Smooth muscle cell of the brain vasculature (primary cell): ENCODE measurements around the gene PLPP4.
A peak's percentile ranks its signal among the peaks of the same experiment; 100 is the strongest.

ENCODE experiments used
- DNase-seq: peaks from one replicate; pipeline ENCODE4 v3.0.0-alpha.2; 2012; ENCODE audit warnings: low read depth, low spot score

The PLPP4 gene

DNA sequence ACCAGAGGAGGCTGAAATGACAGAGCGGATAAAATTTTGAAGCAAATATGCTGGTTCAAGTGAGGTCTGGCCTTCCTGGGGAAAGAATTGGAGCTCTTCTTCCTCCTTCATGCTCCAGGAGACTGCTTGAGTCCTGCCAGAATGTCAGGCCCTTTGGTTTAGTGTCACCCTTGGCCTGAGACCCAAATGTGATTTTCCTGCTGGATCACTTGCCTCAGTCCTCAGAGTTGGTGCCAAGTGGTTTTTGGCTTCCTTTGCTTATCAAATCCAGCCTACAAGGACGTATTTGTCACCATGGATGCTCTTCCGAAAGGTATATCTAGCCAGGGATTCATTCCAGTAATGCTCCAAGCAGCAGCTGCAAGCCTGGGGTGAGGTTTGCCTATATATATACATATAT, 118.4 kb downstream of the PLPP4 start:
- DNase-seq: no peak

DNA sequence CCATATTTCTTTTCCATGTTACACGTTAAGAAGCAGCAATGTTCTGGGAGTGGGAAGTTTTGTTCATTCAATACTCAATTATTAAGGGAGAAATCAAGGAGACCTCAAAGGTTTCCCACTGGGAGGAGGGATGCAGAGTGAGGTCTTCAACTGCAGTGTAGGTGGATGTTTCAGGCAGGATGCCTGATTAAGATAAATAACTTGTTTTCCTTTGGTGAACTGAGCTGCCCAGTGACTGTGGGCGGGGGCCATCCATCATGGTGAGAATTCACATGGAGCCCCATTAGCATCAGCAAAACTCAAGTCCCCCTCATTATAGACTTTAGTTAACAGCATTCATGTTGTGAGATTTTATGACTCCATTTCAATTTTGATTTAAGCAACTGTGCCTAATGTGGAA, 121.1 kb downstream of the PLPP4 start:
- DNase-seq: no peak

DNA sequence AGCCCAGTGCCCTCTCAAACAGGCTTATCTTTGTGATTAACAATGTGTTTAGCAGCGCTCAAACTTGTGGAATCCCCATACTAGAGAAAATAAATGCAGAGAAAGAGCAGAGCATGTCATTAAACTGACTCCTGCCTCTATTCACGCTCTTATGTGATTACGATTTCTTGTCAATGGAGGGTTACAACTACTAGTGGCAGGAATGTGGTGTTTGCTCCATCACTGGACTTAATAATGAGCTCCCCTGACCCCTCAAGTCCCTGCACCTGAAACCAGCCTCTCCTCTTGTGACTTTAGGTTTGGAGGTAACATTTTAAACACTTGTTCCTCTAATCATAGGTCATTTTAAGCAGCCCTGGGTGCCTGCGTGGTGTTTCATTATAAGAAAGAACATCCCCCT, 121.9 kb downstream of the PLPP4 start:
- no peak for DNase-seq

DNA sequence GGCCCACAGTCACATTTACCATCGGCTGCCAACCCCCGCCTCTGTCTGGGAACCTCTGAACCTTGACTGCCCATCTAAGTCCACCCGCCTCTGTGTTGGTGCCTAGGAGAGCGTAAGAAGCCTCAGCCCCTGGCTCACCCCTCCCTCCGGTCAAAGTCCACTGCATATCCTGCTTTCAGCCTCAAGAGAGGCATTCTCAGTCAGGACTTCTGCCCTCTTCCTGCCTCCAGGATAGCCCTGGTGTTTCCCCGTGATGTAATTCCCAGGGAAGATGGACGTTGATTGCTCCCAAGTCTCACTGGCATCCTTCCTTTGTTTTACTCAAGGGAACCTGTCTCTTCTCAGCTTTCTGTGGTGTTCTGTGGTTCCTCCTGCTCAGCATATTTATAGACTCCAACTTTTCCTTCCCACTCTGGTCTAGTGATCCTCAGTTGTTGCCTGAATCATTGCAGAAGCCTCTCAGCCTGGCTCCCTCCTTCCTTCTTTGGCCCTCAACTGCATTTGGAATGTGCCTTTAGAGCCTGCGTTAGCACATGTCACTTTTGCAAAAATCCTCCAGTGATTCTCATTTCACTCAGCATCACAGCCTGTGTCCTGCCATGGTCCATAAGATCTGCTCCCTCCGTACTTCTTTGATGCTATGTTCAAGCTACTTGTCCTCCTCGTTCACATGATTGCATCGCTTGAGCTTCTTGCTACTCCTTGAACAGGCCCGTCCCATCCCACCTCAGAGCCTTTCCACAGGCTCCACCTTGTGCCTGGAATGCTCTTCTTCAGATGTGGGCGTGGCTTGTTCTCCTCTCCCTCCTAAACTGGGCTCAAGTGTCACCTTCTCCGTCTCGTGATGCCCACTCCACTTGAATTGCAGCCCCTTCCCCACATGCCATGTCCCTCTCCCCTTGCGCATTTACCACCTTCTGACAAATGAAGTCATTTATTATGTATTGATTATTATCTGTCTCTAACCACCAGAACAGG, 124.2 kb downstream of the PLPP4 start:
- no peak for DNase-seq

DNA sequence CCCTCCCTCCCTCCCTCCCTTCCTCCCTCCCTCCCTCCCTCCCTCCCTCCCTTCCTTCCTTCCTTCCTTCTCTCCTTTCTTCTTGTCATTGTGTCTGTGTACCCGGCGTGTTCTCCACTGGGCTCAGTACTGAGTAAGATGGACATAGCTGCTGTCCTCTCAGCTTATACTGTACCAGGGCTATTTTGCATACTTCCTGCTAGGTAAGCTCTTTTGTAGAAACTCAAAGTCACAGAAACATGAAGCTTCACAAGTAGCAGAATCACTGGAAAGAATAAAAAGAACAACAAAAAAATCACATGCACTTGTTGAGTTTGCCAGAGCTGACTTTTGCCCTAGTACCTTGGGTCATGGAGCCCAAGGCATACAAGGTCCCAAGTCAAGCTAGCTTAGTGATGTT, 125.7 kb downstream of the PLPP4 start:
- DNase-seq: no peak

DNA sequence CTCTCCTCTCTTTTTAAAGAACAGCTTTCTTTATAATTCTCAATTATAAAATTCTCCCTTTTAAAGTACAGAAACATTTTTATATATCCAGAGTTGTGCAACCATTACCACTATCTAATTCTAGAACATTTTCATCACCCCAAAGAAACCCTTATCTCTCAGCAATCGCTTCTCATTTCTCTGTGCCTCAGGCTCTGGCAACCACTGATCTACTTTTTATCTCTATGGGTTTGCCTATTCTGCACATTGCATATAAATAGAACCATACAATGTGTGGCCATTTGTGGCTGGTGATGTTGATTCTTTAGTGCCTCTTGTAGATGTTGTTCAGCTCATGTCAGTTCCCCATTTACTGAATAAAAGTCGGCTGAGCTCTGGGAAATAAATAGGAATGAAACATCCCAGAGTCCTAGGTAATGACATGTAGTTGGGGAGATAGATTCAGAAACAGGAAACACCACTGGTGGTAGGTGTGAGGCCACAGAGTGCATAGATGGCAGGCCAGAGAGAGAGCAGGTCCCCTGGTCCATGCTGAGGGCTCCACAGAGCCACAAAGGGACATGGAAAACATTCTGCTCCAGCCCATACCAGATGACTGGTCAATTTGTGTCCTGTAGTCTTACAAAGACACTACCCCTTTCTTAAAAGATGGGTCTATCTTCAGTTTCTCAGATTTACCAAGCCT, 126.5 kb downstream of the PLPP4 start:
- DNase-seq: no peak

DNA sequence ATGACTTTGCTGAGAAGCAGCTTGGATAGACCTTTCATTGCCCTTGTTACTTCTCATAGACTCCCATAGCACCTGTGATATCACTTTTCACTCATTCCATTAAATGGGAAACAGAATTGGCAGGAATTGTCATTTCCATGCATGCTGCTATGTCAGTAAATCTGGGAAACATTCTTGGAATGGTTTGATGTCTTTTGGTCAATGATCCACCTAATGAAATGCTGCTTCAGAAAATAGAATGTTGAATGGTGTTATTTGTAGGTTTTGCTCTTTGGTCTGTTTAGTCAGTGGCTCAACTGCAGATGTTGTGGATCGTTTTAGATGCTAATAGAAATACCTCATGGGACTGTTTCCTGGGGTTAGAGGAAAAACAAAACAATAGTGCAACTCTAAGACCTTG, 127.8 kb downstream of the PLPP4 start:
- DNase-seq: no peak

DNA sequence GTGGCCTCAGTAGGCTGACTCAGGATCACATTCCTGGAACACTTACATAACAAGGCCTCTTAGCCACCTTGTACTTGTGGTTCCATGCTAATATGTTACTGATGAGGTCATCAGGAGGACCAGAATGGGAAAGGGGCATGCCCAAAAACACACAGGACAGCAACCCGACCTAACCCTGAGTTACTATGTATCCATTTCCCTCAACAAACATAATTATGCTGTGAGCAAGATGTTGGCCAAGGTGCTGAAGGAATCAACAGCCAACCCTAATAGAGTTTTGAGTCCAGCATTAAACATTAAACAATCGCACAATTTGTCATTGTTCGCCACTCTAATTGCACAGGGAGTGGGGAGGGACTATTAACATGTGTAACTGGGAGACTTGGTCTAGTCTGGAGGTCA, 129.4 kb downstream of the PLPP4 start:
- no peak for DNase-seq

DNA sequence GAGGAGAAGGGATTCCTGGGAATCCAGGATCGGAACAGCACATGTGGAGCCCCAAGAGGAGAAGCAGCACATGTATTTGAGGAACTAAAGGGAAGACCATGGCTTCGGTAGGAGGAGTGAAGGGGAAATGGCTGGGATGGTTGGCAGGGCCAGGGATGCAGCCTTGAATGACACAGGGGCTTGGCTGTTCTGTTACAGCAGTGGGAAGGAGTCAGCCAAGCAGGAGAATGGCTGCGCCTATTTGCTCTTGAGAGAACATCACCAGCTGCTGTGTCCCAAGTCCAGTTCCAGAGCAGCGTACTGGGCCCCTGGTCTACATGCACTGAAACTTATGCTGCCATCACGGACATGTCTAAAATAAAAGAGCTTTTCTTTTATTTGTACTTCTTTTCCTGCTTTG, 130.0 kb downstream of the PLPP4 start:
- DNase-seq: no peak

DNA sequence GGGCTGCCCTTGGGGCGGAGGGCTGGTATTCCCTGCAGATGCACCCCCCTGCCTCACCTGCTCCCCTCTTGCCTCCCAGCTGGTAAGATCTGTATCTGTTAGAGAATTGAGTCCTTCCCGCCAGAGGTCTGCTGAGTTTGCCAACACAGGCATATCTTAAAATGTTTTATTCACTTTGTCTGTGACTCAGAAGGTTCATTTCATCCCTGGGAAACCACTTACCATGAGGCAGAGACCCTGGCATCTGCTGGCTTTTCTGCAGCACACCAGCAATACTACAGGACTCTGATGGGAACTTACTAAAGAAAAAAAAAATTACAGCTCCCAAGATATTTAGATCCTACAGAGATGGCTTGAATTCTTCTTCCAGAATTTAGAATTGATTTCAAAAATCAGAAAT, 131.3 kb downstream of the PLPP4 start:
- DNase-seq: no peak

DNA sequence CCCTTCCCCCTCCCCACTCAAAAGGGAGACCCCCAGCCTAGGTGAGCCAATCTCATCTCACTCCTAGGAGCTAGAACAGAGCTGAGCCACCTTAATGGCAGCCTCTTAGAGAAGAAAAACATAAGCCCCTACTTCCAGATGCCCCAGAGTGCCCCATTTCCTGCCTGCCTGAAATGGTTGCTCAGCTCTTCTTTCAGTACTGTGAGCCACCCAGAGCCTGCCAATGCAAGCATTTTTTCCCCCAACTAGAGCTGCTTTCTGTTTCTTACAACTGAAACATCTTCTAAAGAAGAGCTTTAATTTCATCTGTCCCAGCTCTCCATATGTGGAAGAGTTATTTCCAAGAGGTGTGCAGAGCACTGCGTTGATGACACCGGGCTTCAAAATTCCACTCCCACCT, 136.7 kb downstream of the PLPP4 start:
- DNase-seq: no peak

DNA sequence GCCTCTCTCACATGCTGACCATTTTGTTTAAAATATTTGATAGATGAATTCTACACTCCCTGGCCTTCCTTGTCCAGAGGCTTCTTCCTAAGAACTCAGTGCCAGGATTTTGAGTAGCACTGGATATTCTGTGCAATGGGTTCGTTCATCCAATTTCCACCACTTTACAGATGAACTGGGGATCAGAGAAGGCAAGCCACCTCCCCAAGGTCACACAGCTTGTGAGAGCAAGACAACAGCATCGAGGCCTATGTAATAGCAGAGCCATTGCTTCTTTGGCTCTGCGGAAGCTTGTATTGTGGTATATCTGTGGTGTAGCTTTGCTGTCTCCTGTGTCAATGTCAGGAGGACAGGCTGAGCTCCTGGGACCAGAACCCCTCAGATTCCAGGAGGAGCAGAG, 140.9 kb downstream of the PLPP4 start:
- no peak for DNase-seq

DNA sequence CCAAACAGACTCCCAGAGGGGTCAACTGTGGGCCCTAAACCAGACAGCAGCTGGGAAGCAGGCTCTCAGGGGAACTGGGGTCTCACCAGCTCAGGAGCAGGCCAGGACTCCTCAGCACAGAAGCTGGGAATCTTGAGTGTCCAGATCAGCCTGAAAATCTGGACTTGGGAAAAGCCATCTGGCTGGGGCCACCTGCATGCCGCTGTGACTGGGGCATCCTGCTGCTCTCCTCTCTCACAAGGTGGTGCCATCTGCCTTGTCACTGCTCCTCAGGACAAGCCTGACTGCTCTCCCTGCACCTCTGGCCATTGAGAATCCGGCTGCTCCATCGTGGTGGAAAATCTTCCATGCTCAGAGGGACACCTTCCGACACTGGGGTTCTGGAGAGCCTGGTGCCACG, 141.4 kb downstream of the PLPP4 start:
- no peak for DNase-seq

DNA sequence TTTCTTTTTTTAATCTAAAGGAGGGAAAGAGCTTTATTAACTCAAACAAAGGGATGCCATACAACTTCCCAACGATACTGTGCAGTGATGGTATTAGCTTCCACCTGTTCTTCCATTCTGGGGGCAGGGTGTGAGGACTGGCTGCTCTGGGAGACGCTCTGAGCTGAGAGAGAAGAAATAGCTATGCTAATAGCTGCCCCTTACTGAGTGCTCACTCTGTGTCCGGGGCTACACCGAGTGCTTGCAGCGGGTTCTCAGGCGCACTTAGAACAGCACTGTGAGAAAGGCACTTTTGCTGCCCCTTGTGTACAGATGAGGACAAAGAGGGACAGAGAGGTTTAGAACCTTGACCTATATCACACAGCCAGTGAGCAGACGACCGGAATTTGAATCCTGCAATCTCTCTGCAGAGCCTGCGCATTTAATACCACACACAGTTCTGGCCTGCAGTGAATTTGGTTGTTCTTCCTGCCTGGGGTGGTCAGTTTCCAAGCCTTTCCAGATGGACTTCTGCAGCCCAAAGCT, 142.2 kb downstream of the PLPP4 start:
- no peak for DNase-seq

DNA sequence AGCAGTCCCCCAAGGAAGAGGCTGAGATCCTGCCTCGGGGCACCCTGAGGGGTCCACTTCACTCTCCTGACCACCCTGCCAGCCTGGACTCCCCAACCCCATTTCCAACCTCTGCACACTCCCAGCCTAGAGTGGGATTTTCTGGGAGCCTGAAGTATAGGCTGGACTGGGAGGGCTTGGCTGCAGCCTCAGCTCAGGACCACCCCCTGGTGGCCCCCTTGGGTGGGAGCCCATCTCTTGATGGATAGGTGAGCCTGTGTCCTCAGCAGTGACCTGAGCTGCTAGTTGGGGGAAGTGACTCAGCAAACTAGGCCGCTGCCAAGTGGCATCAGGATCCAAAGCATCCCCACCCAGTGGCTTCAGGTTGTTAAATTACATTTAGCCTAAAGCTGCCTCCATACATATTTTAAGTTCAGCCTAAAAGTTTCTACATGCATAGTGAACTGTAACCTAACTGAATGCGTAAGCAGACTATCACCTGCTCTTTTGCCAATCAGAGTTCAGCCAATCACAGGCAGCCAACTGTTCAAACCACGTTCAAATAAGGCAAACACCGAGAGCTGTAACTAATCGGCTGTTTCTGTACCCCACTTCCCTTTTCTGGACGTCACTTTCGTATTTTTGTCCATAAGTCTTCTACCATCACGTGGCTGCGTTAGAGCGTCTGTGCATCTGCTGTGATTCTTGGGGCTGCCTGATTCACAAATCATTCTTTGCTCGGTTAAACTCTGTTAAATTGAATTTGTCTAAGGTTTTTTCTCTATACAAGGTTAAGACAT, 144.0 kb downstream of the PLPP4 start:
- DNase-seq: no peak

DNA sequence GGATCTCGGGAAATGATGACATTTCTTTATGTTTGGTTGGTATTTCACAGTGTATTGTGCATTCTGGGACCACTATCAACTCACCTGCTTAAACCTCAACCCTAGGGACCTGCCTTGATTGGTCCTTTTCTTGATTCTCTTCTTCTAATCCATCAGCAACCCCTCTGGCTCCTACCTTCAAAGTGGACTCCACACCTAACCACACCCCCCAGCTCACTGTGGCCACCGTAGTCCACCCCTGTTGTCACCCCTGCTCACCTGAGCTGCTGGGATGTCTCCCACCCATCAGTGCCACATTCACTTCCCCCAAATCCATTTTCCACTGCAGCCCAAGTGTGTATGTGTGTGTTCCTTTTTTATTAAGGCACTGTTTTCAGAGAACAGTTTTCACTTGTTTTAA, 145.0 kb downstream of the PLPP4 start:
- DNase-seq: no peak

DNA sequence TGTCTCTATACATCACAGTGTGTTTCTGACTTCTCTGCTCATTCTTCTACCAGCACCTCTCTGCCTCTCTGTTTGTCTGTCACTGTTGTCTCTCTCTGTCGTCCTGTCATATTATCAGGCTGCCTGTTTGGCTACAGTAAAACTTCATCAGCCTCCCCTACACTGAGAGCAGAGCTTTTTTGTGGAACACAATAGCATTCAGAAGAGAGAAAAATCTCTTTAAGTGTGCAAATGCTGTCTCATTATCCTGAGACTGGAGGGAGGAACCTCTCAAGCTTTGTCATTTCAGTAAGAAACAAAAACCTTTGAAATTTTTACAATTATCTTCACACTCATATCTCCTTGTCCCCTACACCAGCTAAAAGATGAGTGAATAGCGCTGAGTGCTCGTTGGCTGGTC, 148.4 kb downstream of the PLPP4 start:
- DNase-seq: no peak

DNA sequence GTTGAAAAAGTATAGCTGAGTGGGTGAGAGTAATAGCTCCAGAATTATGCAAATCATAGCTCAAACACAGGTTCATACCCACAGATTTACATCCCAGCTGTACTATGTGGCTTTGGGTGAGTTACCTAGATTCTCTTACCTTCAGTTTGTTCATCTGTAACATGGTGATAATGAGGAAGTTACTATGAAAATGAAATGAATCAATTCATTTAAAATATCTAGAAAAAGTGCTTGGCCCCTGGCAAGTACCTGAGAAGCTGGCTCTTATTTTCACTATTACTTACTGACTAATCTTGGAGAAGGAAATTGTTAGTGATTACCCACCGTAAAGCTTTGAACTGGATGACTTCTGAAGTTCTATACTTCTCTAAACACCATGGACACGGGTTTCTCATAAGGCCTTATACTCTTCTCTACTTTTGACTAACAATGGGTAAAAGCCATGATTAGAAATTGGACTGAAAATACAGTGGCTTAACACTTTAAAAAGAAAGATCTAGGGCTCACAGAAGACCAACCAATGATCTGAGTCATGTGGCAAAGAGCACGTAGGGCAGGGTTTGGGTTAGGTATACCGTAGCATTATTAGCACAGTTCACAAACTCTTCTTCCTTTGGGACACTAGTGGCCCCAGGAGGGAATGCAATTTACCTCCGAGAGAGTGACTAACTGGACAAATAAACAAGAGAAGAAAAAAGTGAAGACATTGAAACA, 149.2 kb downstream of the PLPP4 start:
- no peak for DNase-seq

DNA sequence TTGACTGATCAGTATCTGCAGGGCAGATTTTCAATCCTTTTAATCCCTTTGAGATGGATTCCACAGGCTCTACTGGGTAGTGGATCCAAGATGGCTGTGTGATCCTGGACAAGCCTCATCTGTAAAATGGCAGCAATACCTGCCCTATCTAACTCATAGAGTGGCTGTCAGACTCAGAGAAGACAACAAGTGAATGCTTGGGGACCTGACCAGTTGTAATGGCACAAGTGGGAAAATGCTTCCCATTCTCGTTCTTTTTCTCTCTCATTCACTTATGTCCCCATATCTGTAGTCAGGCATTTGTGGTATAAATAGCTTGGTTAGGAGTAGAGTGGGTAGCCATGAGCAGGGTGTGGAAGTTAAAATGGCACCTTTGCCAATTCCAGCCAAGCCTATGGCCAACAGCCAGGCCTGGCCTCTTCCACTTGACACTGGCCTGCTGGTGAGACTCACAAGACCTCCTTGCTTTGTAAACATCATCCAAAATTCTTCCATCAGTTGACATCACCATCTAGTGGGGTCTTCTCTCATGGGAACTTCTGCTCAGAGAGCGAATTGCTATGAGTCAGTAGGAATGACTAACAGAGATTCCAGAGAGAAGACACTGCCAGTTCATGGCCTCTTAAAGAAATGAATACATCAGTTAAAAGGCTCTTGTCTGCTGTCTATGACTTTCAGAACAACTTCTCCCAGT, 150.1 kb downstream of the PLPP4 start:
- DNase-seq: peak; percentile 18
